Upper lobe of left lung (tissue), 4 donors: ENCODE results near the gene RIC8B.

Experiments used
- EP300 ChIP-seq, 4 donors: sonication (generic); formaldehyde crosslinking; IDR thresholded peaks; one replicate each; pipeline ENCODE4 v1.5.1; 2017; ENCODE audit warnings: antibody characterized with exemption in 4 of 4, control low read depth in 2 of 4
- POLR2A ChIP-seq, 4 donors: fragments of 450-650 bp; IDR thresholded peaks; one replicate each; pipeline ENCODE4 v1.5.1; 2016 to 2017; ENCODE audit warnings: antibody characterized with exemption in 4 of 4, mild to moderate bottlenecking in 2 of 4
- TF ChIP-seq, protein P1 (sequence below), 6 experiments: fragments of 450-650 bp in 4 of 6; fragments of 200-600 bp in 2 of 6; sonication (generic) in 2 of 6; IDR thresholded peaks; one replicate each; pipeline ENCODE4 v1.5.1; 2016 to 2019; ENCODE audit warnings: antibody characterized with exemption in 6 of 6

DNA sequence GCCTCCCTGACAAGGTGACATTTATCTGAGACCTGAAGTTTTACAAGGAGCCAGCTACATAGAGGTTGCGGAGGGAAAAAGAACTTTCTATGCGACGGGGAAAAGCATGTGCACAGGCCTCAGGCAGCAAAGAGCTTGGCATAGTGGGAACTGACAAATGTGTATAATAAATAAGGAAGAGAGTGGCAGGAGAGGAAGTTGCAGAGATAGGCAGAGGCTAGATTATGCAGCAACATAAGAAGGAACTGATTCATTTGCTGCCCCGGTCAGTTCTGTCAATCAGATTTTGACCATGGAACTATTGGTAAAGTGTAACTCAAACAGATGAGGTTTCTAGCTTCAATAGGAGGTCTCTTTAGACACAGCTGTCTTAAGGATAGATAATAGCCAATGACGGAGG, 33.7 kb upstream of the RIC8B start:
- TF ChIP-seq POLR2A (IDR thresholded peaks at IDR 0.05): no peak
- TF ChIP-seq, protein P1, sequence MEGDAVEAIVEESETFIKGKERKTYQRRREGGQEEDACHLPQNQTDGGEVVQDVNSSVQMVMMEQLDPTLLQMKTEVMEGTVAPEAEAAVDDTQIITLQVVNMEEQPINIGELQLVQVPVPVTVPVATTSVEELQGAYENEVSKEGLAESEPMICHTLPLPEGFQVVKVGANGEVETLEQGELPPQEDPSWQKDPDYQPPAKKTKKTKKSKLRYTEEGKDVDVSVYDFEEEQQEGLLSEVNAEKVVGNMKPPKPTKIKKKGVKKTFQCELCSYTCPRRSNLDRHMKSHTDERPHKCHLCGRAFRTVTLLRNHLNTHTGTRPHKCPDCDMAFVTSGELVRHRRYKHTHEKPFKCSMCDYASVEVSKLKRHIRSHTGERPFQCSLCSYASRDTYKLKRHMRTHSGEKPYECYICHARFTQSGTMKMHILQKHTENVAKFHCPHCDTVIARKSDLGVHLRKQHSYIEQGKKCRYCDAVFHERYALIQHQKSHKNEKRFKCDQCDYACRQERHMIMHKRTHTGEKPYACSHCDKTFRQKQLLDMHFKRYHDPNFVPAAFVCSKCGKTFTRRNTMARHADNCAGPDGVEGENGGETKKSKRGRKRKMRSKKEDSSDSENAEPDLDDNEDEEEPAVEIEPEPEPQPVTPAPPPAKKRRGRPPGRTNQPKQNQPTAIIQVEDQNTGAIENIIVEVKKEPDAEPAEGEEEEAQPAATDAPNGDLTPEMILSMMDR (IDR thresholded peaks at IDR 0.05): no peak
- no peak for TF ChIP-seq EP300 (IDR thresholded peaks at IDR 0.05)
